ENCODE measurements around the gene CTSO.
A peak's percentile ranks its signal among the peaks of the same experiment; 100 is the strongest.

The CTSO gene

DNA sequence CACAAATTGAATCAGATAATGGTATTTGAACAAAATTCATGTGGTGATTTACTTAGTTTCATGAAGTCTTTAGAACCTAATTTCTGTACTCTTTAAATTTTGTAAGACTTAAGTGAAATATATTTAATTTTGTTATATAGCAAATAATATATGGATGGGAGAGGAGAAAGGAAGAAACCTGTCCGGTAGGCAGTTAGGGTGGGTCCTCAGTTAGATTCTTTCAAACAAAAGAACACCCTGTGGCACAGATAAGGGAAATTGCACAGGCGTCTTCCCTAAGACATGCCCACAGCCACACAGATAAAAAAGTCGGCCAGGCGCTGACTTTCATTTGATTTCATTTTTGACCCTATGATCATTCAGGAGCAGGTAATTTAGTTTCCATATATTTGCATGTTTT is 25.1 kb upstream of the CTSO start:
- TF ChIP-seq, protein P1, sequence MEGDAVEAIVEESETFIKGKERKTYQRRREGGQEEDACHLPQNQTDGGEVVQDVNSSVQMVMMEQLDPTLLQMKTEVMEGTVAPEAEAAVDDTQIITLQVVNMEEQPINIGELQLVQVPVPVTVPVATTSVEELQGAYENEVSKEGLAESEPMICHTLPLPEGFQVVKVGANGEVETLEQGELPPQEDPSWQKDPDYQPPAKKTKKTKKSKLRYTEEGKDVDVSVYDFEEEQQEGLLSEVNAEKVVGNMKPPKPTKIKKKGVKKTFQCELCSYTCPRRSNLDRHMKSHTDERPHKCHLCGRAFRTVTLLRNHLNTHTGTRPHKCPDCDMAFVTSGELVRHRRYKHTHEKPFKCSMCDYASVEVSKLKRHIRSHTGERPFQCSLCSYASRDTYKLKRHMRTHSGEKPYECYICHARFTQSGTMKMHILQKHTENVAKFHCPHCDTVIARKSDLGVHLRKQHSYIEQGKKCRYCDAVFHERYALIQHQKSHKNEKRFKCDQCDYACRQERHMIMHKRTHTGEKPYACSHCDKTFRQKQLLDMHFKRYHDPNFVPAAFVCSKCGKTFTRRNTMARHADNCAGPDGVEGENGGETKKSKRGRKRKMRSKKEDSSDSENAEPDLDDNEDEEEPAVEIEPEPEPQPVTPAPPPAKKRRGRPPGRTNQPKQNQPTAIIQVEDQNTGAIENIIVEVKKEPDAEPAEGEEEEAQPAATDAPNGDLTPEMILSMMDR (IDR thresholded peaks at IDR 0.05; ENCODE audit: insufficient read depth, missing control alignments): no peak
- FAIRE-seq (no peak), DNase-seq (ENCODE audit: insufficient read length, low spot score) (no peak)

DNA sequence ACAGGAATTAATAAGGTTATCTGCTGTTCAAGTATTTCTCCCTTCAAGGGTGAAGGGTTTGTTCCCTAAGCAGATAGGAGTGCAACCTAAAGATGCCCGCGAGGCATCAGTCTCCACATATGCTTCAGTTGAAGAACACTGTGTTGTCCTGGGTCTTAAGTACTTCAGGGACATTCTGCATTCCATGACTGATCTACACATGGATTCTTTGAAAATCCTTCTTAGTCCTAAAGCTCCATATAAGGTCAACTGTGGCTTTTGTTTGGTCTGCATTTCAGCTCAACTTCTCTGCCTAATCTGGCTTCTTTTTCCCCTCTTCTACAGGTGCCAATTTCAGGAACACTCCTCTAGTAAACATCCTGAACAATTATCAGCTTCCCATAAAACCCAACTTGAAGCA is 21.8 kb upstream of the CTSO start:
- TF ChIP-seq, protein P1 (IDR thresholded peaks at IDR 0.05; ENCODE audit: insufficient read depth, missing control alignments): no peak
- no peak for FAIRE-seq
- DNase-seq (ENCODE audit: insufficient read length, low spot score): no peak

DNA sequence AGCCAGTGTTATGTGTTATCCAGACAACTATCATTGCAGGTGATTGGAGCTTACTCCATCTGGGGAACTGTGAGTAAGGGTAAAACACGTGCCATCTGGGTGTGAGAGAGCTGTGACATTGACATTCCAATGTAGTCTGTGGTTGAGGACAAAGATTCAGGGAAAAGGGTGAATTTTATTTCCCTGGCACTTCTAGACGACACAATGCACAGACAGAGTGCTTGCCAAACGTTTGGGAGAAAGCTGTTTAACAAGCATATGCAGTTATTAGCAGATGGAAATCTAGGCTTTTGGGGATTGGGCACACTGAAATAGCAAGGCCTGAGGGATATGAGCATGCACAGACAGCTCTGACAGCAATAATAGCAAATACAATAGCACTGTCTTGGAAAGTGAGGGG is 21.3 kb upstream of the CTSO start:
- TF ChIP-seq, protein P1 (IDR thresholded peaks at IDR 0.05; ENCODE audit: insufficient read depth, missing control alignments): no peak
- FAIRE-seq (no peak), DNase-seq (ENCODE audit: insufficient read length, low spot score) (no peak)

GRCh38 chr4:155974476-155974749 is 20.7 kb upstream of the CTSO start:
- FAIRE-seq (no peak), DNase-seq (ENCODE audit: insufficient read length, low spot score) (no peak)
- TF ChIP-seq, protein P1 (IDR thresholded peaks at IDR 0.05; ENCODE audit: insufficient read depth, missing control alignments): no peak

DNA sequence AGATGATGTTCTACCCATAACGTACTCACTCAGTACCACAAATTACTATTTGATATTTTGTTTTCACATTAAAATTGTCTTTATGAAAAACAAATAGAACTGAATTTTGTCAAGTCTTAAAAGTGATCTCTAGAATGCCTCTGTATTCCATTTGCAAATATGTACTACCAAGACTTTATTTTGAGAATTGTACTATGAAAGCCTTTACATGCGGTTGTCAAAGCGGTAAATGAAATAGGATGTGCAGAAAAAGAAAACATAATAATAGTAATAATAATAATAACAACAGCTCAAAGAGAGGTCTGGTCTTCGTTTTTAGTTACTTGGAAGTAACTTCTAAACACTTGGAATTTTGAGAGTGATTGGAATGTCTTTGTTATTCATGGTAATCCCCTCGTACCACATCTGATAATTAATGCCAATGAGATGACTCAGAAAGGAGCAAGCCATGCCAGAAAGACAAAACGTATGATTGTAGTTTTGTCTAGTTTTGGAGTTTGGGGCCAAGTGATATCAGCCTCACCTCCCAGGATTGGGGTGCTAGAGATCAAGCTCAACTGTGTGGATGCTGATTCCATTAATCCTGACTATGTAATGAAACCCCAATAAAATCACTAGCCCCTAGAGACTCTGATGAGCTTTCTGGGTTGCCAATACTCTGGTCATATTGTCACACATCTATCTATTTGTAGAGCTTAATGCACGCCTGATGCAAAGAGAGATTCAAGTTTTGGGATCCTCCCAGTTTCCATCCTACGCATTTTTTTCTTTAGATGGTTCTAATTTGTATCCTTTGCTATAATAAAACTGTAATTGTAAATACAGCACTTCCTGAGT is 20.2 kb upstream of the CTSO start:
- FAIRE-seq: no peak
- DNase-seq (ENCODE audit: insufficient read length, low spot score): no peak
- TF ChIP-seq, protein P1 (IDR thresholded peaks at IDR 0.05; ENCODE audit: insufficient read depth, missing control alignments): no peak

DNA sequence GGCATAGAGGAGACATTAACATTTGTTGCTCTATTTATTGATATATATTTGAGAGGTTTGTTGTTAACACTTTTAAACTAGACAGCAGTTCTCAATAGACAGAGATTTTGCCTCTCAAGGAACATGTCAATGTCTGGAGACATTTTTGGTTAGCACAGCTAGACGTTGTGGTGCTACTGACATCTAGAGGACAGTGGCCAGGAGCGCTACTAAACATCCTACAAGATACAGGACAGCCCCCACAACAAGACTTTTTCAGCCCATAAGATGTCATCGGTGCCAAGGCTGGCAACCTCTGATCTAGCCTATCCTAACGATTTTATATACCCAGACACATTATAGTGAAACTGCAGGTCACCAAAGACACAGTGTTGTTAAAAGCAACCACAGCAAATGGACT is 18.4 kb upstream of the CTSO start:
- DNase-seq (ENCODE audit: insufficient read length, low spot score) (no peak), FAIRE-seq (no peak)
- TF ChIP-seq, protein P1 (IDR thresholded peaks at IDR 0.05; ENCODE audit: insufficient read depth, missing control alignments): peak; percentile 10

DNA sequence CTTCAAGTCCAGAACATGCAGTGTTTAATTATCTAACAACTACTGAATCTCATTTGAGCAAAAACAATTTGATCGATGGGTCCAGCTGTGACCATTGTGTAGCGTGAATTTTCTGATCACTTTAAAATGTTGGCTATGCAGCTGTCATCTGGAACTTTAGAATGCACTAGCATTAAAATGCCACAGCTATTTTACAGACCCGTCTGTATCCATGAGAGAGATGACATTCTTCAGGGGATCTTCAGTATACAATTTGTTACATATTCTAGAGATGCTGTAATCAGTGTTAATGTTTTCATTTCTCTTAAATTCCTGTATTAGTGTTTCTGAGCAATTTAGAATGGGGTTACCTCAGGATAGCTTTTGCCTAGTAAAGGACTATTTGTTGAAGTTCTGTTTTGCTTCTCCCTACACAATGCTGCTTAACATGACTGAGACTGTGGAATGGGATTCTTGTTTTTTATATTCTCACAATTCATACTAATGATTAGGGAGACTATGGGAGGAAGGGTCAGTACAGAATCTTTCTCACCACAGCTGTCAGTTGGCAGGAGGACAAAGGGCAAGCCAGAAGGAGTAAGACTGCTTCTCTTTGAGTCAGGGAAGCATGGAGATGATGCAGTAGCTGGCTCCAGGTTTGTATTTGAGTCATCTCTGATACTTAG is 13.2 kb upstream of the CTSO start:
- DNase-seq (ENCODE audit: insufficient read length, low spot score) (no peak), FAIRE-seq (no peak)
- TF ChIP-seq, protein P1 (IDR thresholded peaks at IDR 0.05; ENCODE audit: insufficient read depth, missing control alignments): no peak
